Epithelial cell of alveolus of lung (primary cell): ENCODE results near the gene MYADM. TPM values are rescaled to one million over a fixed set of nuclear protein-coding genes. Genes with fewer than 3 reads are reported as not detected.

Experiments
- total RNA-seq: library from RNA; depleted of rRNA; stranded (reverse); fragments of >200 nt; gene quantifications from 2 replicates; pipeline ENCODE4 v1.2.1, GENCODE V29; 2015

MYADM gene
- total RNA-seq, result 46.7 and 102 TPM in 2 replicates

GRCh38 chr19:53867225-53868090 is at the start of gene MYADM:
TSS of gene MYADM (plus strand) at chr19:53867883. CDS start at chr19:53873530, 5,647 bp downstream.

GRCh38 chr19:53824134-53824611 is 43.5 kb upstream of the MYADM start, which contains the start of gene NLRP12:
TSS of gene NLRP12 (minus strand) at chr19:53824314. CDS start at chr19:53824174, 140 bp downstream.

GRCh38 chr19:53881482-53882390 is 14.1 kb downstream of the MYADM start, which contains the start of gene PRKCG:
TSS of gene PRKCG (plus strand) at chr19:53882197. CDS start at chr19:53882495, 298 bp downstream.

GRCh38 chr19:53908935-53909415 is 41.3 kb downstream of the MYADM start, which contains the start of gene CACNG7:
TSS of gene CACNG7 (plus strand) at chr19:53909278. CDS start at chr19:53912832, 3,554 bp downstream.

Other genes starting within 250 kb of the MYADM start
- not detected in 2 replicates for gene DPRX, start 235.9 kb upstream of the MYADM start, total RNA-seq
- gene NLRP12, start 43.6 kb upstream of the MYADM start, total RNA-seq, result not detected in 2 replicates
- gene PRKCG, start 14.3 kb downstream of the MYADM start, total RNA-seq, result under 0.01 TPM in 1 of 2 replicates, not detected in the other
- gene CACNG7, start 41.4 kb downstream of the MYADM start, total RNA-seq, result 4.7 and 8.8 TPM in 2 replicates
- 0.52 and 0.56 TPM in 2 replicates for gene CACNG8, start 95.1 kb downstream of the MYADM start, total RNA-seq
- gene CACNG6, start 123.8 kb downstream of the MYADM start, total RNA-seq, result 3.6 and 6.7 TPM in 2 replicates
- gene VSTM1, start 196.0 kb downstream of the MYADM start, total RNA-seq, result not detected in 2 replicates
- gene TARM1, start 213.5 kb downstream of the MYADM start, total RNA-seq, result not detected in 2 replicates
- 1.0 TPM in 1 of 2 replicates, not detected in the other for gene OSCAR, start 232.9 kb downstream of the MYADM start, total RNA-seq
- 47.6 and 138 TPM in 2 replicates for gene NDUFA3, start 235.0 kb downstream of the MYADM start, total RNA-seq
- 21.6 and 33.9 TPM in 2 replicates for gene TFPT, start 247.8 kb downstream of the MYADM start, total RNA-seq
- 72.5 and 75.6 TPM in 2 replicates for gene PRPF31, start 247.9 kb downstream of the MYADM start, total RNA-seq